HepG2 (cell line): ENCODE results near the gene ITGB7. TPM values are rescaled to one million over a fixed set of nuclear protein-coding genes. Genes with fewer than 3 reads are reported as not detected.

Experiments used
- GMEB2 ChIP-seq: IDR thresholded peaks from 2 replicates; pipeline ENCODE4 v1.6.1; 2016; ENCODE audit warnings: missing biosample characterization, missing genetic modification reagents, low read depth
- HNF1A ChIP-seq, 2 experiments: sonication (generic) in 1 of 2; formaldehyde crosslinking in 1 of 2; IDR thresholded peaks; 2 replicates each; pipeline versions ENCODE4 v1.4.0 to v1.6.1; 2016 to 2020; ENCODE audit warnings: borderline replicate concordance in 1 of 2, low read depth in 1 of 2, mild to moderate bottlenecking in 1 of 2, missing genetic modification reagents in 1 of 2
- IKZF4 ChIP-seq: sonication (generic); formaldehyde crosslinking; IDR thresholded peaks from 2 replicates; pipeline ENCODE4 v1.5.1; 2020; ENCODE audit warnings: borderline replicate concordance, mild to moderate bottlenecking, low read depth, missing genetic modification reagents; ENCODE audit errors: not compliant biosample characterization
- JUNB ChIP-seq: sonication (generic); formaldehyde crosslinking; IDR thresholded peaks from 2 replicates; pipeline ENCODE4 v1.8.0; 2022; ENCODE audit warnings: missing genetic modification reagents, mild to moderate bottlenecking, borderline replicate concordance
- MTF1 ChIP-seq: sonication (generic); formaldehyde crosslinking; IDR thresholded peaks from 2 replicates; pipeline ENCODE4 v1.5.0; 2020; ENCODE audit warnings: missing genetic modification reagents
- SRSF4 ChIP-seq: fragments of 200-400 bp; formaldehyde crosslinking; IDR thresholded peaks from one replicate; pipeline ENCODE4 v1.6.1; 2018; ENCODE audit warnings: mild to moderate bottlenecking, low read depth, low read length, moderate library complexity; ENCODE audit not compliant: poor library complexity, severe bottlenecking
- YEATS2 ChIP-seq: sonication (generic); formaldehyde crosslinking; IDR thresholded peaks from 2 replicates; pipeline ENCODE4 v1.4.0; 2020; ENCODE audit warnings: missing genetic modification reagents, borderline replicate concordance
- ZNF142 ChIP-seq: sonication (generic); formaldehyde crosslinking; IDR thresholded peaks from 2 replicates; pipeline ENCODE4 v1.4.0; 2020; ENCODE audit warnings: missing genetic modification reagents
- ZNF160 ChIP-seq: sonication (generic); formaldehyde crosslinking; IDR thresholded peaks from 2 replicates; pipeline ENCODE4 v1.8.0; 2022; ENCODE audit warnings: mild to moderate bottlenecking, inconsistent platforms, missing genetic modification reagents
- ZNF354B ChIP-seq: sonication (generic); formaldehyde crosslinking; IDR thresholded peaks from 2 replicates; pipeline ENCODE4 v1.8.0; 2022; ENCODE audit warnings: mild to moderate bottlenecking, missing genetic modification reagents
- ZNF446 ChIP-seq: sonication (generic); formaldehyde crosslinking; IDR thresholded peaks from 2 replicates; pipeline ENCODE4 v1.5.0; 2020; ENCODE audit warnings: mild to moderate bottlenecking, missing genetic modification reagents
- ZNF543 ChIP-seq: sonication (generic); formaldehyde crosslinking; IDR thresholded peaks from 2 replicates; pipeline ENCODE4 v1.4.0; 2020; ENCODE audit warnings: mild to moderate bottlenecking, missing genetic modification reagents
- ZNF780A ChIP-seq: sonication (generic); formaldehyde crosslinking; IDR thresholded peaks from 2 replicates; pipeline ENCODE4 v1.8.0; 2022; ENCODE audit warnings: mild to moderate bottlenecking, missing genetic modification reagents, moderate library complexity
- ZNF784 ChIP-seq: sonication (generic); formaldehyde crosslinking; IDR thresholded peaks from 2 replicates; pipeline ENCODE4 v1.5.1; 2020; ENCODE audit warnings: missing genetic modification reagents, mild to moderate bottlenecking, borderline replicate concordance
- polyA plus RNA-seq, 8 experiments: library from polyadenylated mRNA; depleted of rRNA in 3 of 8; stranded (reverse) in 7 of 8; unstranded in 1 of 8; fragments of >200 nt; fragmentation: Illumina TruSeq in 4 of 8; extraction: Trizol in 4 of 8; gene quantifications; 2 replicates each; pipeline versions ENCODE4 v1.2.1 to v1.2.3, GENCODE V29; 2011 to 2016; ENCODE audit warnings: low read depth in 4 of 8, missing spikeins in 1 of 8, mixed read lengths in 1 of 8; ENCODE audit not compliant: insufficient read depth in 1 of 8
- total RNA-seq, 5 experiments: library from RNA; depleted of rRNA; stranded (reverse); fragments of >200 nt; fragmentation: Illumina TruSeq; extraction: Trizol; gene quantifications; 2 replicates each; pipeline ENCODE4 v1.2.3, GENCODE V29; 2016; ENCODE audit warnings: low read depth in 1 of 5

Gene ITGB7
- total and polyA plus RNA-seq, 2 of the 13 experiments (the other 11 are each of a cell fraction or from before 2014, with no cell fraction given): 0.16 to 0.18 TPM

- no peak for TF ChIP-seq ZNF354B
- TF ChIP-seq GMEB2 (CRISPR knock-in tag): no peak
- no peak for TF ChIP-seq SRSF4
- no peak for TF ChIP-seq HNF1A (IDR thresholded peaks at IDR 0.05; ENCODE audit: low read depth)
- TF ChIP-seq HNF1A (CRISPR knock-in tag; IDR thresholded peaks at IDR 0.05; ENCODE audit: borderline replicate concordance): peak; percentile 61; the same call in 1 of the 2 replicates
- no peak for TF ChIP-seq JUNB
- no peak for TF ChIP-seq ZNF784 (CRISPR knock-in tag)
- no peak for TF ChIP-seq ZNF543 (CRISPR knock-in tag)
- TF ChIP-seq IKZF4 (CRISPR knock-in tag): no peak
- no peak for TF ChIP-seq ZNF780A (CRISPR knock-in tag)
- no peak for TF ChIP-seq ZNF160 (CRISPR knock-in tag)
- no peak for TF ChIP-seq ZNF446
- no peak; the same call in 1 of the 2 replicates for TF ChIP-seq YEATS2 (CRISPR knock-in tag)
- TF ChIP-seq ZNF142 (CRISPR knock-in tag): no peak
- TF ChIP-seq MTF1 (CRISPR knock-in tag): no peak
Measured at GRCh38 chr12:53174881-53175491, 32.1 kb downstream of the ITGB7 start (continued).
